DOHH2 (cell line): ENCODE results near the gene UBAC2.

Source experiments
- H3F3A ChIP-seq: fragments of 200-600 bp; sonication (generic), shearing (Covaris generic); 2 replicates; pipeline ENCODE4 v1.6.0; 2016; ENCODE audit warnings: antibody characterized with exemption, mild to moderate bottlenecking; ENCODE audit not compliant: control insufficient read depth, insufficient read depth
- H3K27ac ChIP-seq: fragments of 200-600 bp; sonication (generic); 2 replicates; pipeline ENCODE4 v1.5.1; 2014; ENCODE audit warnings: low read depth, mild to moderate bottlenecking, low read length, moderate library complexity
- H3K27me3 ChIP-seq: fragments of 200-600 bp; sonication (generic); 2 replicates; pipeline ENCODE4 v1.6.1; 2014; ENCODE audit warnings: mild to moderate bottlenecking, low read length, mixed read lengths; ENCODE audit not compliant: control insufficient read depth
- H3K36me3 ChIP-seq: fragments of 200-600 bp; sonication (generic); 2 replicates; pipeline ENCODE4 v1.6.1; 2014; ENCODE audit warnings: mild to moderate bottlenecking, low read length, moderate library complexity, mixed read lengths; ENCODE audit not compliant: control insufficient read depth
- H3K4me1 ChIP-seq: fragments of 200-600 bp; sonication (generic); 2 replicates; pipeline ENCODE4 v1.6.1; 2014; ENCODE audit warnings: mild to moderate bottlenecking, low read length, mixed read lengths; ENCODE audit not compliant: control insufficient read depth
- H3K4me2 ChIP-seq: fragments of 200-600 bp; sonication (generic); 2 replicates; pipeline ENCODE4 v1.6.0; 2014; ENCODE audit warnings: mild to moderate bottlenecking, low read length, moderate library complexity
- H3K4me3 ChIP-seq: fragments of 200-600 bp; sonication (generic); 2 replicates; pipeline ENCODE4 v1.5.1; 2014; ENCODE audit warnings: mild to moderate bottlenecking, low read length, mixed read lengths
- H3K79me2 ChIP-seq: fragments of 200-600 bp; sonication (generic); 2 replicates; pipeline ENCODE4 v1.6.1; 2014; ENCODE audit warnings: mild to moderate bottlenecking, low read length, mixed read lengths; ENCODE audit not compliant: control insufficient read depth
- H3K9me2 ChIP-seq: fragments of 200-600 bp; sonication (generic); replicated peaks from 2 replicates; pipeline ENCODE4 v1.6.1; 2014; ENCODE audit warnings: mild to moderate bottlenecking, low read length, mixed read lengths; ENCODE audit not compliant: control insufficient read depth
- H3K9me3 ChIP-seq: fragments of 200-600 bp; sonication (generic); 2 replicates; pipeline ENCODE4 v1.6.1; 2014; ENCODE audit warnings: antibody characterized with exemption, low read length, mixed read lengths; ENCODE audit not compliant: control insufficient read depth, insufficient read depth
- H4K20me1 ChIP-seq: fragments of 200-600 bp; sonication (generic); 2 replicates; pipeline ENCODE4 v1.6.0; 2014; ENCODE audit warnings: low read depth, mild to moderate bottlenecking, antibody characterized with exemption, low read length, moderate library complexity; ENCODE audit not compliant: control insufficient read depth, insufficient read depth
- CTCF ChIP-seq: fragments of 200-600 bp; sonication (generic); IDR thresholded peaks from one replicate; pipeline ENCODE4 v1.5.1; 2014; ENCODE audit warnings: antibody characterized with exemption, mild to moderate bottlenecking, low read depth, low read length; ENCODE audit not compliant: poor library complexity, severe bottlenecking
- EZH2phosphoT487 ChIP-seq: fragments of 200-600 bp; sonication (generic); IDR thresholded peaks from 2 replicates; pipeline ENCODE4 v1.6.1; 2017; ENCODE audit warnings: borderline replicate concordance, mild to moderate bottlenecking, antibody characterized with exemption, low read length, moderate library complexity, mixed read lengths

The UBAC2 gene

GRCh38 chr13:99310382-99311031 lies 109.9 kb downstream of the UBAC2 start:
- Histone ChIP-seq H3K9me2 (no peaks in the 10 kb centered on the region), H3K27me3 (no peaks in the 10 kb centered on the region), H3K4me3 (no peak overlapping the region), H3K9me3 (no peaks in the 10 kb centered on the region), H3K4me1 (peaks cover 28% of the 10 kb centered on the region), H3K27ac (no peak overlapping the region), H4K20me1 (peaks cover 9% of the 10 kb centered on the region; the same call in 1 of the 2 replicates), H3K79me2 (0 out of 2 replicates have a peak, but pooled peaks cover 2% of the 10 kb centered on the region), H3K36me3 (peaks cover 11% of the 10 kb centered on the region), H3K4me2 (no peak overlapping the region), H3F3A (0 out of 2 replicates have a peak, but pooled peaks cover 5% of the 10 kb centered on the region)
- TF ChIP-seq EZH2phosphoT487 = no peak
- no peak for TF ChIP-seq CTCF

- H3K79me2 ChIP-seq = 0 out of 2 replicates have a peak, but pooled peaks cover 2% of the 10 kb centered on the region
- H3K9me2 ChIP-seq = no peaks in the 10 kb centered on the region
- H3K36me3 ChIP-seq = peaks cover 11% of the 10 kb centered on the region
- H3K9me3 ChIP-seq = no peaks in the 10 kb centered on the region
- H3K4me2 ChIP-seq = no peak overlapping the region
- H4K20me1 ChIP-seq = peaks cover 9% of the 10 kb centered on the region; the same call in 1 of the 2 replicates
- no peaks in the 10 kb centered on the region for H3K27me3 ChIP-seq
- TF ChIP-seq CTCF = no peak
- TF ChIP-seq EZH2phosphoT487 = no peak
- no peak overlapping the region for H3K27ac ChIP-seq
- no peak overlapping the region for H3K4me3 ChIP-seq
- H3K4me1 ChIP-seq = peaks cover 22% of the 10 kb centered on the region
- H3F3A ChIP-seq = 0 out of 2 replicates have a peak, but pooled peaks cover 5% of the 10 kb centered on the region
Measured at GRCh38 chr13:99311137-99311536, 110.5 kb downstream of the UBAC2 start.

GRCh38 chr13:99311748-99312492 lies 111.3 kb downstream of the UBAC2 start:
- H3K4me3 ChIP-seq = no peak overlapping the region
- TF ChIP-seq CTCF (no peak), EZH2phosphoT487 (no peak)
- H3F3A ChIP-seq = no peaks in the 10 kb centered on the region
- H3K4me2 ChIP-seq = no peak overlapping the region
- H3K27ac ChIP-seq = no peak overlapping the region
- no peaks in the 10 kb centered on the region for H3K9me2 ChIP-seq
- H3K4me1 ChIP-seq = peaks cover 14% of the 10 kb centered on the region
- H3K9me3 ChIP-seq = no peaks in the 10 kb centered on the region
- H3K79me2 ChIP-seq = 0 out of 2 replicates have a peak, but pooled peaks cover 2% of the 10 kb centered on the region
- H4K20me1 ChIP-seq = peaks cover 9% of the 10 kb centered on the region; the same call in 1 of the 2 replicates
- H3K27me3 ChIP-seq = no peaks in the 10 kb centered on the region
- peaks cover 11% of the 10 kb centered on the region for H3K36me3 ChIP-seq
